Measurements from ENCODE around the gene FMNL2. TPM values are rescaled to one million over a fixed set of nuclear protein-coding genes. Genes with fewer than 3 reads are reported as not detected.

FMNL2 gene
- polyA plus RNA-seq, 1 donor from 2014 or later = 86.5 TPM

GRCh38 chr2:152500772-152501171 is 165.8 kb downstream of the FMNL2 start:
- H3K9ac ChIP-seq (ENCODE audit: low read length) = no peak overlapping the region
- peaks cover 4% of the 10 kb centered on the region for H3K9me3 ChIP-seq (ENCODE audit: low read length)
- H3K4me3 ChIP-seq (ENCODE audit: low read length) = no peak overlapping the region
- H3K27ac ChIP-seq (ENCODE audit: low read length) = no peak overlapping the region
- TF ChIP-seq EZH2 (IDR thresholded peaks at IDR 0.05; ENCODE audit: borderline replicate concordance, insufficient read depth, low read length, poor library complexity, severe bottlenecking) = no peak
- TF ChIP-seq REST (IDR thresholded peaks at IDR 0.05; ENCODE audit: borderline replicate concordance) = no peak
- TF ChIP-seq CTCF (IDR thresholded peaks at IDR 0.05; ENCODE audit: poor library complexity, severe bottlenecking) = no peak
- no peak for TF ChIP-seq MXI1 (conservative IDR thresholded peaks at IDR 0.05; ENCODE audit: poor library complexity, severe bottlenecking)
- no peak for TF ChIP-seq POLR2AphosphoS5 (IDR thresholded peaks at IDR 0.05)
- no peak for TF ChIP-seq TAF1 (IDR thresholded peaks at IDR 0.05; ENCODE audit: low read depth)
- TF ChIP-seq RAD21 (conservative IDR thresholded peaks at IDR 0.05) = no peak
- TF ChIP-seq SMC3 (conservative IDR thresholded peaks at IDR 0.05; ENCODE audit: poor library complexity) = no peak
- no peaks in the 10 kb centered on the region for H3F3A ChIP-seq (ENCODE audit: insufficient read depth, low read length, poor library complexity, severe bottlenecking)
- H4K20me1 ChIP-seq (ENCODE audit: insufficient read depth) = no peaks in the 10 kb centered on the region
- H3K79me2 ChIP-seq (replicated peaks; ENCODE audit: insufficient read depth, low read length) = peaks cover 41% of the 10 kb centered on the region
- H2AFZ ChIP-seq (ENCODE audit: low read depth, low read length) = no peak overlapping the region
- H3K9me2 ChIP-seq (ENCODE audit: insufficient read depth, low read length) = no peaks in the 10 kb centered on the region
- no peaks in the 10 kb centered on the region for H3K27me3 ChIP-seq (ENCODE audit: insufficient read depth, low read depth, low read length)
- H3K4me2 ChIP-seq (ENCODE audit: low read length) = no peak overlapping the region
- no peaks in the 10 kb centered on the region for H3K36me3 ChIP-seq (ENCODE audit: insufficient read depth, low read length)

GRCh38 chr2:152501666-152502065 is 166.7 kb downstream of the FMNL2 start:
- Histone ChIP-seq H3K27me3 (ENCODE audit: insufficient read depth, low read depth, low read length) (no peaks in the 10 kb centered on the region), H3K9me3 (ENCODE audit: low read length) (no peaks in the 10 kb centered on the region), H3K79me2 (replicated peaks; ENCODE audit: insufficient read depth, low read length) (peaks cover 35% of the 10 kb centered on the region), H3K36me3 (ENCODE audit: insufficient read depth, low read length) (no peaks in the 10 kb centered on the region), H3K9ac (ENCODE audit: low read length) (no peak overlapping the region), H3K4me2 (ENCODE audit: low read length) (no peak overlapping the region), H3K27ac (ENCODE audit: low read length) (no peak overlapping the region), H4K20me1 (ENCODE audit: insufficient read depth) (no peaks in the 10 kb centered on the region), H3F3A (ENCODE audit: insufficient read depth, low read length, poor library complexity, severe bottlenecking) (no peaks in the 10 kb centered on the region), H3K4me3 (ENCODE audit: low read length) (no peak overlapping the region), H3K9me2 (ENCODE audit: insufficient read depth, low read length) (no peaks in the 10 kb centered on the region), H2AFZ (ENCODE audit: low read depth, low read length) (no peak overlapping the region)
- no peak for TF ChIP-seq TAF1 (IDR thresholded peaks at IDR 0.05; ENCODE audit: low read depth)
- TF ChIP-seq CTCF (IDR thresholded peaks at IDR 0.05; ENCODE audit: poor library complexity, severe bottlenecking) = no peak
- no peak for TF ChIP-seq EP300 (conservative IDR thresholded peaks at IDR 0.05; ENCODE audit: poor library complexity, severe bottlenecking)
- TF ChIP-seq REST (IDR thresholded peaks at IDR 0.05; ENCODE audit: borderline replicate concordance) = no peak
- no peak for TF ChIP-seq SMC3 (conservative IDR thresholded peaks at IDR 0.05; ENCODE audit: poor library complexity)
- TF ChIP-seq POLR2AphosphoS5 (IDR thresholded peaks at IDR 0.05) = no peak
- no peak for TF ChIP-seq EZH2 (IDR thresholded peaks at IDR 0.05; ENCODE audit: borderline replicate concordance, insufficient read depth, low read length, poor library complexity, severe bottlenecking)
- TF ChIP-seq MXI1 (conservative IDR thresholded peaks at IDR 0.05; ENCODE audit: poor library complexity, severe bottlenecking) = no peak
- TF ChIP-seq RAD21 (conservative IDR thresholded peaks at IDR 0.05) = no peak
